Measurements from ENCODE around the gene PRR23E.

PRR23E gene

GRCh38 chr3:127165036-127165435 lies 27.9 kb upstream of the PRR23E start:
- no peak for DNase-seq

- DNase-seq = no peak
These were observed 27.0 kb upstream of the PRR23E start for GRCh38 chr3:127165694-127166485.

GRCh38 chr3:127166501-127167065 lies 26.3 kb upstream of the PRR23E start:
- DNase-seq = no peak

- DNase-seq = no peak
These were observed 25.5 kb upstream of the PRR23E start for GRCh38 chr3:127167315-127168043.

- no peak for DNase-seq
These were observed 24.7 kb upstream of the PRR23E start for GRCh38 chr3:127168271-127168670.

GRCh38 chr3:127170814-127171213 lies 22.1 kb upstream of the PRR23E start:
- DNase-seq = no peak

GRCh38 chr3:127171320-127171719 lies 21.6 kb upstream of the PRR23E start:
- no peak for DNase-seq

- DNase-seq = no peak
These were observed 21.2 kb upstream of the PRR23E start for GRCh38 chr3:127171721-127172120.

- DNase-seq = no peak
These were observed 20.7 kb upstream of the PRR23E start for GRCh38 chr3:127172211-127172610.

GRCh38 chr3:127172781-127173515 lies 20.0 kb upstream of the PRR23E start:
- no peak for DNase-seq

GRCh38 chr3:127173516-127174166 lies 19.3 kb upstream of the PRR23E start:
- no peak for DNase-seq

GRCh38 chr3:127174284-127174683 lies 18.6 kb upstream of the PRR23E start:
- DNase-seq = no peak

GRCh38 chr3:127174715-127175140 lies 18.2 kb upstream of the PRR23E start:
- DNase-seq = no peak

- no peak for DNase-seq
These were observed 17.7 kb upstream of the PRR23E start for GRCh38 chr3:127175272-127175671.

GRCh38 chr3:127177226-127177625 lies 15.7 kb upstream of the PRR23E start:
- no peak for DNase-seq

- DNase-seq = no peak
These were observed 12.1 kb upstream of the PRR23E start for GRCh38 chr3:127180859-127181258.

GRCh38 chr3:127182431-127182830 lies 10.5 kb upstream of the PRR23E start:
- DNase-seq = no peak

- no peak for DNase-seq
These were observed 9.8 kb upstream of the PRR23E start for GRCh38 chr3:127182848-127183714.

GRCh38 chr3:127183931-127184869 lies 8.7 kb upstream of the PRR23E start:
- DNase-seq = no peak

GRCh38 chr3:127184870-127185216 lies 8.1 kb upstream of the PRR23E start:
- no peak for DNase-seq

- no peak for DNase-seq
These were observed 7.7 kb upstream of the PRR23E start for GRCh38 chr3:127185268-127185667.
